ENCODE measurements around the gene KIRREL1.

KIRREL1 gene

DNA sequence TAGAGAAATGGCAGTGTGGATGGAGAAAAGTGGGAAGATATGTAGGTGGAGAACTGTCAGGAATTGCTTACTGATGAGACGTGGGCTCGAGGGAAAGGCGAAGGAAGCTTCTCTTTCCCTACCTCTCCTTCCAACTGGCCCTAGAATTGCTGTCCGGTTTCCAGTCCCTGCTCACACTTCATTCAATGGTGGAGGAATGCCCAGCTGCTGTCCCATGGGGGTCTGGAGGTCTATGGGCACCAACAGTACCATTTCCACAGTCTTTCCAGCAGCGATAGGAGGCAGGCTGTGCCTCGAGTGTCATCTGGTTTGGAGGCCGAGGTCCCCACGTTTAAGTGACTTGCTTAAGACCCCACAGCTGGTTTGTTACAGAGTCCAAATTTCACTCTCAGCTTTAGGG lies 155.7 kb downstream of the KIRREL1 start:
- DNase-seq, result no peak
